HG03460 (cell line): Measurements from ENCODE around the gene C2CD2.

ENCODE experiments used
- ATAC-seq: cut with Tn5 transposase; IDR thresholded peaks from one replicate; pipeline ENCODE4 v1.9.1; 2021; ENCODE audit not compliant: unreplicated experiment

Gene C2CD2

GRCh38 chr21:41869771-41870170 lies 84.0 kb downstream of the C2CD2 start:
- ATAC-seq: no peak

GRCh38 chr21:41868062-41868710 lies 85.6 kb downstream of the C2CD2 start:
- peak; percentile 50 for ATAC-seq

GRCh38 chr21:41867313-41867712 lies 86.5 kb downstream of the C2CD2 start:
- ATAC-seq: no peak

GRCh38 chr21:41866274-41866809 lies 87.5 kb downstream of the C2CD2 start:
- ATAC-seq: no peak

GRCh38 chr21:41865002-41865777 lies 88.6 kb downstream of the C2CD2 start:
- ATAC-seq: peak; percentile 49

- no peak for ATAC-seq
Observed at GRCh38 chr21:41864311-41865001, 89.4 kb downstream of the C2CD2 start.

- no peak for ATAC-seq
Observed at GRCh38 chr21:41863439-41863740, 90.4 kb downstream of the C2CD2 start.

GRCh38 chr21:41861987-41862386 lies 91.8 kb downstream of the C2CD2 start:
- ATAC-seq: no peak

GRCh38 chr21:41861255-41861654 lies 92.6 kb downstream of the C2CD2 start:
- ATAC-seq: no peak

GRCh38 chr21:41859297-41859980 lies 94.4 kb downstream of the C2CD2 start:
- ATAC-seq: no peak

GRCh38 chr21:41858466-41859296 lies 95.1 kb downstream of the C2CD2 start:
- ATAC-seq: no peak

GRCh38 chr21:41857771-41858300 lies 96.0 kb downstream of the C2CD2 start:
- ATAC-seq: no peak

GRCh38 chr21:41856572-41856971 lies 97.2 kb downstream of the C2CD2 start:
- ATAC-seq: no peak

GRCh38 chr21:41854426-41854995 lies 99.3 kb downstream of the C2CD2 start:
- no peak for ATAC-seq

- ATAC-seq: no peak
Observed at GRCh38 chr21:41852929-41853320, 100.9 kb downstream of the C2CD2 start.

- ATAC-seq: no peak
Observed at GRCh38 chr21:41852151-41852928, 101.5 kb downstream of the C2CD2 start.

GRCh38 chr21:41851090-41851790 lies 102.6 kb downstream of the C2CD2 start:
- ATAC-seq: no peak

GRCh38 chr21:41850085-41850484 lies 103.7 kb downstream of the C2CD2 start:
- no peak for ATAC-seq
